Nephron (organoid): Measurements from ENCODE around the gene ZNF112.

Source experiments
- H3K27ac Mint-ChIP-seq, 3 experiments: 2 replicates each; pipeline ENCODE4 v1.8.0; 2020; ENCODE audit warnings: mixed read lengths in 3 of 3, mild to moderate bottlenecking in 2 of 3, moderate library complexity in 1 of 3
- H3K27me3 Mint-ChIP-seq: 2 replicates; pipeline ENCODE4 v1.8.0; 2021; ENCODE audit warnings: low read depth, mild to moderate bottlenecking, moderate library complexity, mixed read lengths
- H3K36me3 Mint-ChIP-seq: 2 replicates; pipeline ENCODE4 v1.8.0; 2020; ENCODE audit warnings: low read depth, mixed read lengths
- H3K4me1 Mint-ChIP-seq: 2 replicates; pipeline ENCODE4 v1.8.0; 2020; ENCODE audit warnings: mixed read lengths
- H3K4me3 Mint-ChIP-seq, 3 experiments: 2 replicates each; pipeline ENCODE4 v1.8.0; 2020; ENCODE audit warnings: mild to moderate bottlenecking in 3 of 3, mixed read lengths in 3 of 3, moderate library complexity in 2 of 3
- H3K9me3 Mint-ChIP-seq: 2 replicates; pipeline ENCODE4 v1.8.0; 2020; ENCODE audit warnings: mixed read lengths
- CTCF ChIP-seq, 3 experiments: fragments of 200-600 bp; sonication (generic); IDR thresholded peaks; one replicate each; pipeline ENCODE4 v1.5.0; 2021; ENCODE audit warnings: antibody characterized with exemption in 3 of 3; ENCODE audit not compliant: unreplicated experiment in 3 of 3

The ZNF112 gene

GRCh38 chr19:44305457-44305856 lies 51.0 kb downstream of the ZNF112 start:
- H3K27me3 Mint-ChIP-seq = no peaks in the 10 kb centered on the region
- H3K27ac Mint-ChIP-seq = no peak overlapping the region
- peaks cover 33% of the 10 kb centered on the region for H3K9me3 Mint-ChIP-seq
- H3K36me3 Mint-ChIP-seq = peaks cover 28% of the 10 kb centered on the region
- H3K4me1 Mint-ChIP-seq = peaks cover 18% of the 10 kb centered on the region
- no peak for TF ChIP-seq CTCF (IDR thresholded peaks at IDR 0.05; ENCODE audit: unreplicated experiment in 3 of 3)
- H3K4me3 Mint-ChIP-seq = peak overlapping the region; percentile 54 to 99 (median 55)

GRCh38 chr19:44304659-44305193 lies 51.8 kb downstream of the ZNF112 start, which contains the start of gene ZNF235:
TSS of gene ZNF235 (minus strand) at chr19:44305025. CDS start at chr19:44303404, 1,621 bp downstream.
- Mint-ChIP-seq H3K4me3 (peak within 1 kb of the TSS; percentile 95 to 99 (median 98)), H3K9me3 (peaks cover 29% of the 10 kb centered on the region), H3K27me3 (no peaks in the 10 kb centered on the region), H3K36me3 (peaks cover 32% of the 10 kb centered on the region), H3K4me1 (peaks cover 18% of the 10 kb centered on the region), H3K27ac (peak within 1 kb of the TSS; percentile 89 to 96 (median 91))
- TF ChIP-seq CTCF (IDR thresholded peaks at IDR 0.05; ENCODE audit: unreplicated experiment in 3 of 3) = no peak

GRCh38 chr19:44303976-44304568 lies 52.4 kb downstream of the ZNF112 start:
- Mint-ChIP-seq H3K27me3 (no peaks in the 10 kb centered on the region), H3K9me3 (peaks cover 27% of the 10 kb centered on the region), H3K36me3 (peaks cover 38% of the 10 kb centered on the region), H3K27ac (peak overlapping the region; percentile 89 to 96 (median 91)), H3K4me1 (peaks cover 18% of the 10 kb centered on the region), H3K4me3 (peak overlapping the region; percentile 95 to 99 (median 98))
- no peak for TF ChIP-seq CTCF (IDR thresholded peaks at IDR 0.05; ENCODE audit: unreplicated experiment in 3 of 3)

GRCh38 chr19:44303320-44303719 lies 53.2 kb downstream of the ZNF112 start:
- no peak for TF ChIP-seq CTCF (IDR thresholded peaks at IDR 0.05; ENCODE audit: unreplicated experiment in 3 of 3)
- H3K9me3 Mint-ChIP-seq = peaks cover 21% of the 10 kb centered on the region
- H3K36me3 Mint-ChIP-seq = peaks cover 41% of the 10 kb centered on the region
- H3K27ac Mint-ChIP-seq = peak overlapping the region; percentile 89 to 96 (median 91)
- peaks cover 18% of the 10 kb centered on the region for H3K4me1 Mint-ChIP-seq
- H3K4me3 Mint-ChIP-seq = peak overlapping the region; percentile 95 to 99 (median 98)
- no peaks in the 10 kb centered on the region for H3K27me3 Mint-ChIP-seq

GRCh38 chr19:44284968-44285367 lies 71.5 kb downstream of the ZNF112 start:
- H3K27me3 Mint-ChIP-seq = peaks cover 3% of the 10 kb centered on the region
- H3K4me3 Mint-ChIP-seq = no peak overlapping the region
- no peak for TF ChIP-seq CTCF (IDR thresholded peaks at IDR 0.05; ENCODE audit: unreplicated experiment in 3 of 3)
- H3K4me1 Mint-ChIP-seq = no peaks in the 10 kb centered on the region
- peaks cover 55% of the 10 kb centered on the region for H3K9me3 Mint-ChIP-seq
- peaks cover 82% of the 10 kb centered on the region for H3K36me3 Mint-ChIP-seq
- H3K27ac Mint-ChIP-seq = peak overlapping the region in 1 of 3 experiments; percentile 36

- Mint-ChIP-seq H3K4me1 (no peaks in the 10 kb centered on the region), H3K9me3 (peaks cover 48% of the 10 kb centered on the region), H3K4me3 (no peak overlapping the region), H3K27ac (no peak overlapping the region), H3K27me3 (peaks cover 3% of the 10 kb centered on the region), H3K36me3 (peaks cover 77% of the 10 kb centered on the region)
- no peak for TF ChIP-seq CTCF (IDR thresholded peaks at IDR 0.05; ENCODE audit: unreplicated experiment in 3 of 3)
Measured at GRCh38 chr19:44282846-44283245, 73.6 kb downstream of the ZNF112 start.
